Liver (tissue), 9 donors: Measurements from ENCODE around the gene TRDN. TPM values are rescaled to one million over a fixed set of nuclear protein-coding genes. Genes with fewer than 3 reads are reported as not detected.

Source experiments
- DNase-seq: peaks from one replicate; pipeline ENCODE4 v3.0.0-alpha.2; 2017; ENCODE audit warnings: low spot score
- H3K27ac ChIP-seq, 2 donors: one replicate each; pipeline ENCODE4 v1.7.0; 2013; ENCODE audit warnings: inconsistent platforms in 2 of 2, low read length in 2 of 2, control low read depth in 1 of 2, low read depth in 1 of 2, mild to moderate bottlenecking in 1 of 2
- H3K27me3 ChIP-seq, 4 donors: one replicate each; pipeline versions ENCODE4 v1.6.1 to v1.7.0; 2013; ENCODE audit warnings: low read length in 3 of 4, inconsistent platforms in 1 of 4, mild to moderate bottlenecking in 1 of 4, moderate library complexity in 1 of 4; ENCODE audit not compliant: control insufficient read depth in 4 of 4, insufficient read depth in 4 of 4
- H3K36me3 ChIP-seq, 4 donors: one replicate each; pipeline versions ENCODE4 v1.6.1 to v1.7.0; 2013; ENCODE audit warnings: low read length in 3 of 4, mild to moderate bottlenecking in 3 of 4, low read depth in 1 of 4, moderate library complexity in 1 of 4; ENCODE audit not compliant: control insufficient read depth in 4 of 4, insufficient read depth in 3 of 4
- H3K4me1 ChIP-seq, 4 donors: one replicate each; pipeline versions ENCODE4 v1.6.1 to v1.7.0; 2013; ENCODE audit warnings: low read length in 3 of 4, mild to moderate bottlenecking in 3 of 4, moderate library complexity in 1 of 4; ENCODE audit not compliant: control insufficient read depth in 4 of 4, insufficient read depth in 4 of 4
- H3K4me3 ChIP-seq, 3 donors: one replicate each; pipeline versions ENCODE4 v1.6.1 to v1.7.0; 2013; ENCODE audit warnings: low read length in 3 of 3, control low read depth in 1 of 3, low read depth in 1 of 3, mild to moderate bottlenecking in 1 of 3
- H3K9ac ChIP-seq, 2 donors: one replicate each; pipeline ENCODE4 v1.7.0; 2013; ENCODE audit warnings: low read length in 2 of 2, mild to moderate bottlenecking in 2 of 2, moderate library complexity in 2 of 2, control low read depth in 1 of 2, low read depth in 1 of 2
- H3K9me3 ChIP-seq, 4 donors: one replicate each; pipeline versions ENCODE4 v1.6.1 to v1.7.0; 2013; ENCODE audit warnings: low read length in 3 of 4; ENCODE audit not compliant: control insufficient read depth in 4 of 4
- EGR1 ChIP-seq, 2 donors: IDR thresholded peaks; 2 replicates each; pipeline ENCODE4 v1.6.1; 2016 to 2018; ENCODE audit warnings: antibody characterized with exemption in 2 of 2, low read depth in 2 of 2
- FOXA1 ChIP-seq: IDR thresholded peaks from 2 replicates; pipeline ENCODE4 v1.6.1; 2016; ENCODE audit warnings: antibody characterized with exemption
- FOXA2 ChIP-seq: IDR thresholded peaks from 2 replicates; pipeline ENCODE4 v1.6.1; 2016; ENCODE audit warnings: antibody characterized with exemption
- GABPA ChIP-seq, 2 donors: IDR thresholded peaks in 1 of 2; conservative IDR thresholded peaks in 1 of 2; 2 replicates each; pipeline ENCODE4 v1.6.1; 2016; ENCODE audit warnings: antibody characterized with exemption in 2 of 2, mild to moderate bottlenecking in 1 of 2, moderate library complexity in 1 of 2
- HNF4A ChIP-seq, 2 donors: conservative IDR thresholded peaks; 2 replicates each; pipeline ENCODE4 v1.6.1; 2016; ENCODE audit warnings: antibody characterized with exemption in 2 of 2, mild to moderate bottlenecking in 2 of 2
- HNF4G ChIP-seq: IDR thresholded peaks from 2 replicates; pipeline ENCODE4 v1.6.1; 2016; ENCODE audit warnings: antibody characterized with exemption
- JUND ChIP-seq, 2 donors: IDR thresholded peaks; 2 replicates each; pipeline ENCODE4 v1.6.1; 2016; ENCODE audit warnings: antibody characterized with exemption in 2 of 2
- NR2F2 ChIP-seq: IDR thresholded peaks from 2 replicates; pipeline ENCODE4 v1.6.1; 2016; ENCODE audit warnings: antibody characterized with exemption
- RAD21 ChIP-seq, 2 donors: IDR thresholded peaks; 2 replicates each; pipeline ENCODE4 v1.6.1; 2016; ENCODE audit warnings: antibody characterized with exemption in 2 of 2, mild to moderate bottlenecking in 2 of 2
- RXRA ChIP-seq, 2 donors: IDR thresholded peaks; 2 replicates each; pipeline ENCODE4 v1.6.1; 2017 to 2018; ENCODE audit warnings: antibody characterized with exemption in 2 of 2, mild to moderate bottlenecking in 1 of 2
- SP1 ChIP-seq: IDR thresholded peaks from 2 replicates; pipeline ENCODE4 v1.6.1; 2018; ENCODE audit warnings: antibody characterized with exemption, mild to moderate bottlenecking
- TAF1 ChIP-seq: conservative IDR thresholded peaks from 2 replicates; pipeline ENCODE4 v1.6.1; 2016; ENCODE audit warnings: antibody characterized with exemption, mild to moderate bottlenecking
- YY1 ChIP-seq: IDR thresholded peaks from 2 replicates; pipeline ENCODE4 v1.6.1; 2016; ENCODE audit warnings: antibody characterized with exemption, mild to moderate bottlenecking
- WGBS: extraction: QIAGEN DNeasy Blood & Tissue Kit; methylation state at CpG from one replicate; pipeline ENCODE4 v1.1.7; 2013; 5-methylcytosine and 5-hydroxymethylcytosine counted together
- polyA plus RNA-seq, 2 donors: library from polyadenylated mRNA; stranded (reverse) in 1 of 2; unstranded in 1 of 2; fragments of 200-250 nt in 1 of 2; fragments of >200 nt in 1 of 2; fragmentation: Nextera tagmentation in 1 of 2; extraction: Ambion mirVana in 1 of 2; gene quantifications; one replicate each; pipeline versions ENCODE4 v1.2.1 to v1.2.3, GENCODE V29; 2013 to 2015
- total RNA-seq, 2 donors: library from RNA; depleted of rRNA; stranded (reverse); fragments of >200 nt; gene quantifications; one replicate each; pipeline ENCODE4 v1.2.3, GENCODE V29; 2014
- TF ChIP-seq, protein P1 (sequence below): fragments of 150-350 bp; IDR thresholded peaks from 2 replicates; pipeline ENCODE4 v1.5.1; 2017; ENCODE audit warnings: improper control_type of control experiment, low read depth, low read length; ENCODE audit not compliant: missing input control
- TF ChIP-seq, protein P2 (sequence below): IDR thresholded peaks from 2 replicates; pipeline ENCODE4 v1.6.1; 2016; ENCODE audit warnings: antibody characterized with exemption
- TF ChIP-seq, protein P3 (sequence below): IDR thresholded peaks from 2 replicates; pipeline ENCODE4 v1.6.1; 2016; ENCODE audit warnings: antibody characterized with exemption
- TF ChIP-seq, protein P4 (sequence below): IDR thresholded peaks from 2 replicates; pipeline ENCODE4 v1.6.1; 2016; ENCODE audit warnings: antibody characterized with exemption
- TF ChIP-seq, protein P5 (sequence below): IDR thresholded peaks from 2 replicates; pipeline ENCODE4 v1.6.1; 2016; ENCODE audit warnings: antibody characterized with exemption, mild to moderate bottlenecking
- donor health status: healthy.
- donor health status: healthy.
- donor health status: healthy.
- donor health status: healthy.
- donor health status: healthy.

The TRDN gene
- total and polyA plus RNA-seq, 4 donors, result 0.08 to 0.79 TPM; not detected in 2

DNA sequence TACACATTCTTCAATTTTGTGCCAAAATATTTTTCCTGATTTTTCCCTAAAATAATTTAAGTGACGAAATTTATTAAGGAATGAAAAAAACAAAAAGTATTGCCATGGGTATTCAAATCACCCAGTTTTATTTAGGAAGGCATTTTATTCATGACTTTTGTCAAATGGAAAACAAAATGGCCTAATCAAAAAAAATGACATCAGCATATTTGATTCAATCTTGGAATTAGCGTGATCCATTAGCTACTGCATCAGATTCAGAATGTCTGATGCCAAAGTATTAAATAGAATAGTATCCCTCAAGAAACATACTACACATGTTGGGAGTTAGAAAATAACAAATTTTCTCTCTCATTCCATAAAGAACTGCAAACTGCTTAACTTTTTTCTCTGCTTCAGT, 129.2 kb downstream of the TRDN start:
- TF ChIP-seq GABPA (IDR thresholded peaks at IDR 0.05 in 1 of 2, conservative IDR thresholded peaks at IDR 0.05 in 1 of 2), result no peak
- TF ChIP-seq EGR1 (IDR thresholded peaks at IDR 0.05; ENCODE audit: low read depth in 2 of 2), result no peak
- TF ChIP-seq TAF1, result no peak
- TF ChIP-seq, protein P1, sequence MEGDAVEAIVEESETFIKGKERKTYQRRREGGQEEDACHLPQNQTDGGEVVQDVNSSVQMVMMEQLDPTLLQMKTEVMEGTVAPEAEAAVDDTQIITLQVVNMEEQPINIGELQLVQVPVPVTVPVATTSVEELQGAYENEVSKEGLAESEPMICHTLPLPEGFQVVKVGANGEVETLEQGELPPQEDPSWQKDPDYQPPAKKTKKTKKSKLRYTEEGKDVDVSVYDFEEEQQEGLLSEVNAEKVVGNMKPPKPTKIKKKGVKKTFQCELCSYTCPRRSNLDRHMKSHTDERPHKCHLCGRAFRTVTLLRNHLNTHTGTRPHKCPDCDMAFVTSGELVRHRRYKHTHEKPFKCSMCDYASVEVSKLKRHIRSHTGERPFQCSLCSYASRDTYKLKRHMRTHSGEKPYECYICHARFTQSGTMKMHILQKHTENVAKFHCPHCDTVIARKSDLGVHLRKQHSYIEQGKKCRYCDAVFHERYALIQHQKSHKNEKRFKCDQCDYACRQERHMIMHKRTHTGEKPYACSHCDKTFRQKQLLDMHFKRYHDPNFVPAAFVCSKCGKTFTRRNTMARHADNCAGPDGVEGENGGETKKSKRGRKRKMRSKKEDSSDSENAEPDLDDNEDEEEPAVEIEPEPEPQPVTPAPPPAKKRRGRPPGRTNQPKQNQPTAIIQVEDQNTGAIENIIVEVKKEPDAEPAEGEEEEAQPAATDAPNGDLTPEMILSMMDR, result no peak
- no peak overlapping the region for H3K9ac ChIP-seq
- no peaks in the 10 kb centered on the region for H3K36me3 ChIP-seq
- no peaks in the 10 kb centered on the region for H3K27me3 ChIP-seq
- no peak overlapping the region for H3K4me3 ChIP-seq
- H3K9me3 ChIP-seq, result no peaks in the 10 kb centered on the region
- no peak for DNase-seq
- H3K4me1 ChIP-seq, result no peaks in the 10 kb centered on the region
- no peak overlapping the region for H3K27ac ChIP-seq
- 60% methylated on average over 2 of the region's 2 CpGs for WGBS

DNA sequence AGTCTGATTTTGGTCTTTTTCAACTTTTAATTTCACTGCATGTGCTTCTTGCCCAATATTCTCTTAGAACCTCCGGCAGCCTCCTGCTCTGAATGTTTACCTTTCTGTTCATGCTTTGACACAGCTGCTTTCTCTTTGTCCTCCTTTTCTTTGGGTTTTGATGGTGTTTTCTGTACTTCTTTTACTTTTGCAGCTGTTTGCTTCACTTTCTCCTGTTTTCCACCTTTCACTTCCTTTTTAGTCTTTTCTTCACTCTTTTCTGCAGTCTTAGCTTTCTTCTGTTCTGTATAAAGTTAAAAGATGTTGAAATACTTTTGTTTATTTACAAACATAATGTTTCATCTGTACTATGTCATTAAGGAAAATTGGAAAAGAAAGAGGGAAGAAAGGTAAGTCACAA, 133.1 kb downstream of the TRDN start:
- TF ChIP-seq, protein P2, sequence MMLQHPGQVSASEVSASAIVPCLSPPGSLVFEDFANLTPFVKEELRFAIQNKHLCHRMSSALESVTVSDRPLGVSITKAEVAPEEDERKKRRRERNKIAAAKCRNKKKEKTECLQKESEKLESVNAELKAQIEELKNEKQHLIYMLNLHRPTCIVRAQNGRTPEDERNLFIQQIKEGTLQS, result no peak
- TF ChIP-seq RAD21 (IDR thresholded peaks at IDR 0.05) (no peak), HNF4A (conservative IDR thresholded peaks at IDR 0.05) (no peak), GABPA (IDR thresholded peaks at IDR 0.05 in 1 of 2, conservative IDR thresholded peaks at IDR 0.05 in 1 of 2) (no peak), YY1 (no peak), EGR1 (IDR thresholded peaks at IDR 0.05; ENCODE audit: low read depth in 2 of 2) (no peak), FOXA2 (no peak), SP1 (no peak), NR2F2 (no peak), TAF1 (no peak), FOXA1 (no peak), JUND (IDR thresholded peaks at IDR 0.05) (no peak), HNF4G (no peak), RXRA (IDR thresholded peaks at IDR 0.05) (no peak)
- TF ChIP-seq, protein P3, sequence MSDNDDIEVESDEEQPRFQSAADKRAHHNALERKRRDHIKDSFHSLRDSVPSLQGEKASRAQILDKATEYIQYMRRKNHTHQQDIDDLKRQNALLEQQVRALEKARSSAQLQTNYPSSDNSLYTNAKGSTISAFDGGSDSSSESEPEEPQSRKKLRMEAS, result no peak
- TF ChIP-seq, protein P1, result no peak
- TF ChIP-seq, protein P4, sequence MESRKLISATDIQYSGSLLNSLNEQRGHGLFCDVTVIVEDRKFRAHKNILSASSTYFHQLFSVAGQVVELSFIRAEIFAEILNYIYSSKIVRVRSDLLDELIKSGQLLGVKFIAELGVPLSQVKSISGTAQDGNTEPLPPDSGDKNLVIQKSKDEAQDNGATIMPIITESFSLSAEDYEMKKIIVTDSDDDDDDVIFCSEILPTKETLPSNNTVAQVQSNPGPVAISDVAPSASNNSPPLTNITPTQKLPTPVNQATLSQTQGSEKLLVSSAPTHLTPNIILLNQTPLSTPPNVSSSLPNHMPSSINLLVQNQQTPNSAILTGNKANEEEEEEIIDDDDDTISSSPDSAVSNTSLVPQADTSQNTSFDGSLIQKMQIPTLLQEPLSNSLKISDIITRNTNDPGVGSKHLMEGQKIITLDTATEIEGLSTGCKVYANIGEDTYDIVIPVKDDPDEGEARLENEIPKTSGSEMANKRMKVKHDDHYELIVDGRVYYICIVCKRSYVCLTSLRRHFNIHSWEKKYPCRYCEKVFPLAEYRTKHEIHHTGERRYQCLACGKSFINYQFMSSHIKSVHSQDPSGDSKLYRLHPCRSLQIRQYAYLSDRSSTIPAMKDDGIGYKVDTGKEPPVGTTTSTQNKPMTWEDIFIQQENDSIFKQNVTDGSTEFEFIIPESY, result no peak
- TF ChIP-seq, protein P5, sequence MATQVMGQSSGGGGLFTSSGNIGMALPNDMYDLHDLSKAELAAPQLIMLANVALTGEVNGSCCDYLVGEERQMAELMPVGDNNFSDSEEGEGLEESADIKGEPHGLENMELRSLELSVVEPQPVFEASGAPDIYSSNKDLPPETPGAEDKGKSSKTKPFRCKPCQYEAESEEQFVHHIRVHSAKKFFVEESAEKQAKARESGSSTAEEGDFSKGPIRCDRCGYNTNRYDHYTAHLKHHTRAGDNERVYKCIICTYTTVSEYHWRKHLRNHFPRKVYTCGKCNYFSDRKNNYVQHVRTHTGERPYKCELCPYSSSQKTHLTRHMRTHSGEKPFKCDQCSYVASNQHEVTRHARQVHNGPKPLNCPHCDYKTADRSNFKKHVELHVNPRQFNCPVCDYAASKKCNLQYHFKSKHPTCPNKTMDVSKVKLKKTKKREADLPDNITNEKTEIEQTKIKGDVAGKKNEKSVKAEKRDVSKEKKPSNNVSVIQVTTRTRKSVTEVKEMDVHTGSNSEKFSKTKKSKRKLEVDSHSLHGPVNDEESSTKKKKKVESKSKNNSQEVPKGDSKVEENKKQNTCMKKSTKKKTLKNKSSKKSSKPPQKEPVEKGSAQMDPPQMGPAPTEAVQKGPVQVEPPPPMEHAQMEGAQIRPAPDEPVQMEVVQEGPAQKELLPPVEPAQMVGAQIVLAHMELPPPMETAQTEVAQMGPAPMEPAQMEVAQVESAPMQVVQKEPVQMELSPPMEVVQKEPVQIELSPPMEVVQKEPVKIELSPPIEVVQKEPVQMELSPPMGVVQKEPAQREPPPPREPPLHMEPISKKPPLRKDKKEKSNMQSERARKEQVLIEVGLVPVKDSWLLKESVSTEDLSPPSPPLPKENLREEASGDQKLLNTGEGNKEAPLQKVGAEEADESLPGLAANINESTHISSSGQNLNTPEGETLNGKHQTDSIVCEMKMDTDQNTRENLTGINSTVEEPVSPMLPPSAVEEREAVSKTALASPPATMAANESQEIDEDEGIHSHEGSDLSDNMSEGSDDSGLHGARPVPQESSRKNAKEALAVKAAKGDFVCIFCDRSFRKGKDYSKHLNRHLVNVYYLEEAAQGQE, result no peak
- 28% methylated on average over 1 of the region's 1 CpG for WGBS
- DNase-seq, result no peak
- no peaks in the 10 kb centered on the region for H3K27me3 ChIP-seq
- H3K9ac ChIP-seq, result no peak overlapping the region
- H3K4me1 ChIP-seq, result no peaks in the 10 kb centered on the region
- no peak overlapping the region for H3K27ac ChIP-seq
- no peaks in the 10 kb centered on the region for H3K9me3 ChIP-seq
- no peaks in the 10 kb centered on the region for H3K36me3 ChIP-seq
- no peak overlapping the region for H3K4me3 ChIP-seq
